Stimulated activated CD8-positive, alpha-beta memory T cell treated with anti-CD3 and anti-CD28 coated beads, Interleukin-7, amount 100 ng/mL, for 1 hour (primary cell): Measurements from ENCODE around the gene CIDEB.
"Not testable (repeated sequence)": the region's sequence is repeated elsewhere in the genome, so short reads cannot be mapped to it uniquely, and the experiment has no call there.

ENCODE experiments used
- DNase-seq, 2 donors: peaks; one replicate each; pipeline ENCODE4 v3.0.0-alpha.2; 2020; ENCODE audit warnings: low read depth in 2 of 2

CIDEB gene, protein sequence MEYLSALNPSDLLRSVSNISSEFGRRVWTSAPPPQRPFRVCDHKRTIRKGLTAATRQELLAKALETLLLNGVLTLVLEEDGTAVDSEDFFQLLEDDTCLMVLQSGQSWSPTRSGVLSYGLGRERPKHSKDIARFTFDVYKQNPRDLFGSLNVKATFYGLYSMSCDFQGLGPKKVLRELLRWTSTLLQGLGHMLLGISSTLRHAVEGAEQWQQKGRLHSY

DNA sequence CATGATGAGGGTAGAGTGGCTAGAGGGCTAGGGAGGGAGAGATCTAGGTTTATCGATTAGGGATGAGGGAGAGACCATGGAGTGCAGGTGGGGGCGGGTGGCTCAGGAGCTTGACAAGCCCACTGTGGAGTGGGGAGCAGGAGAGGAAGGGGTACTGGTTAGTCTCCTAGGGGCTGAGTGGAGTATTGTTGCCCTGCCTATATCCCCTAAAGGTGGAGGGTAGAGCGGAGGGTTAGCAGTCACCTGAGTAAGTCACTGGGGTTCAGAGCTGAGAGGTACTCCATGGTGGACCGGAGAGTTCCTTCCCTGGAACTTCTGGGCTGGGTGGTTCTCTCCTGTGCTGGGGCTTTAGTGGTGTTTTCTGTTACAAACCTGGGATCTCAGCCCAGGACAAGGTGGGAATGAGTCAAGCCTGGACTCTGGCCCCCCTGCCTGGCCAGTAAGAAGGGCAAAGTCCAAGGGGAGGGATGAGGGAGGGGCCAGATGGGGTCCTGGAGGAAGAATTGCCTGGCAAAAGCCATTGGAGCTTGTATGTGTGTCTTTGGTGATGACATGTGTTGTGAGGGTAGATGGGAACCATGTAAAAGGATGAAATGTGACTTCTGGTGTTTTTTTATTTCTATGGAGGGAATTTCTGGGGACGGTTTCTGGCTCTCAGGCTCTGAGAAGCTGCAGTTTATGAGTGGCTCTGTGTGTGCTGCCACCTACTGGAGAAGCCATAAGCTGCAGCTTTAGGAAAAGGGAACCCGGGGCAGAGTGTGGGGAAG is at the start of gene CIDEB:
Gene CIDEB (minus strand): TSS at position 403 of the 767 bp plus-strand sequence. CDS start 119 bp downstream, at position 284.
- no peak for DNase-seq

DNA sequence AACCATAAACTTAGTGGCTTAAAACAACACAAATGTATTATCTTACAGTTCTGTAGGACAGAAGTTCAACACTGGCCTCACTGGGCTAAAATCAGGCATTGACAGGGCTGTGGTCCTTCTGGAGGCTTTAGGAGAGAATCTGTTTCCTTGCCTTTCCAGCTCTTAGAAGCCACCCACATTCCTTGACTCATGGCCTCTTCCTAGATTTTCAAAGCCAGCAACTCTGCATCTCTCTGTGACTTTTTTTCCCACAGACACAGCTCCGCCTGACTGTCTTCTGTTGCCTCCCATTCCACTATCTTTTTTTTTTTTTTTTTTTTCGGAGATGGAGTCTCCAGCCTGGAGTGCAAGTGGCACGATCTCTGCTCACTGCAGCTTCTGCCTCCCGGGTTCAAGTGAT is 48.4 kb upstream of the CIDEB start:
- no peak for DNase-seq

DNA sequence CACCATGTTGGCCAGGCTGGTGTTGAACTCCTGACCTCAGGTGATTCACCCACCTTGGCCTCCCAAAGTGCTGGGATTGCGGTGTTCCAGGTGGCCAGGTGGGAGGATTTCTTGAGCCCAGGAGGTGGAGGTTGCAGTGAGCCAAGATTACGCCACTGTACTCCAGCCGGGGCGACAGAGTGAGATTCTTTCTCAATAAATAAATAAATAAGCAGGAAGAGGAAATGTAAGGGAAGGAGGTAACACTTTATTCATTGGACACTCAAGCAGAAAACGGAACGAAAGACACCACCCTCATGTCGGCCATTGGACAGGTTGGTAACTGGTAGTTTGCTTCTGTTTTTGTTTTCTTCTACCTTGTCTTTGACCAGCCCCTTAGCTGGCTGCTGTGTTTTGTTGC is 47.2 kb upstream of the CIDEB start:
- no peak for DNase-seq

GRCh38 chr14:24354482-24354825 is 46.7 kb upstream of the CIDEB start:
- DNase-seq: not testable (repeated sequence)

- DNase-seq: no peak
Measured at GRCh38 chr14:24353559-24354481, 46.0 kb upstream of the CIDEB start.

- DNase-seq: no peak
Measured at GRCh38 chr14:24351517-24351916, 43.7 kb upstream of the CIDEB start.

GRCh38 chr14:24349742-24350141 is 42.0 kb upstream of the CIDEB start:
- DNase-seq: no peak

- DNase-seq: no peak
Measured at GRCh38 chr14:24348186-24348585, 40.4 kb upstream of the CIDEB start.

DNA sequence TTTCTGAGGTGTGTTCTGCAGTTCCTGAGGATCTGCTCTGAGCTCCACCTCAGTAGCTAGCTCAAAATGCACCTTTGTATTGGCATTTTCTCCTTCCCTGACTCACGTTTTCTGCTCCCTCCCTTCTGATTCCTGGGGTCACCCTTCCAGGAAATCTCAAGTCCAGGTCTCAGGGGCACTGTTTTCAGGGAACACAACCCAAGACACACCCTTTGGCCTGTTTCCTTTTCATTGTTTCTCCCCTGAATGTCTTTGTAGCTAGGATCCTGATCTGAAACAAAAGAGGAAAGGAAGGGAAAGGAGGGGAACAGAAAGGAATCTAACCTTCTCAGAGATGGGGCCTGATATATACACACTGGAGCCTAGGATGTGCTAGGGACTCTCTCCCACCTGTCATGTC is 39.4 kb upstream of the CIDEB start:
- DNase-seq: no peak

DNA sequence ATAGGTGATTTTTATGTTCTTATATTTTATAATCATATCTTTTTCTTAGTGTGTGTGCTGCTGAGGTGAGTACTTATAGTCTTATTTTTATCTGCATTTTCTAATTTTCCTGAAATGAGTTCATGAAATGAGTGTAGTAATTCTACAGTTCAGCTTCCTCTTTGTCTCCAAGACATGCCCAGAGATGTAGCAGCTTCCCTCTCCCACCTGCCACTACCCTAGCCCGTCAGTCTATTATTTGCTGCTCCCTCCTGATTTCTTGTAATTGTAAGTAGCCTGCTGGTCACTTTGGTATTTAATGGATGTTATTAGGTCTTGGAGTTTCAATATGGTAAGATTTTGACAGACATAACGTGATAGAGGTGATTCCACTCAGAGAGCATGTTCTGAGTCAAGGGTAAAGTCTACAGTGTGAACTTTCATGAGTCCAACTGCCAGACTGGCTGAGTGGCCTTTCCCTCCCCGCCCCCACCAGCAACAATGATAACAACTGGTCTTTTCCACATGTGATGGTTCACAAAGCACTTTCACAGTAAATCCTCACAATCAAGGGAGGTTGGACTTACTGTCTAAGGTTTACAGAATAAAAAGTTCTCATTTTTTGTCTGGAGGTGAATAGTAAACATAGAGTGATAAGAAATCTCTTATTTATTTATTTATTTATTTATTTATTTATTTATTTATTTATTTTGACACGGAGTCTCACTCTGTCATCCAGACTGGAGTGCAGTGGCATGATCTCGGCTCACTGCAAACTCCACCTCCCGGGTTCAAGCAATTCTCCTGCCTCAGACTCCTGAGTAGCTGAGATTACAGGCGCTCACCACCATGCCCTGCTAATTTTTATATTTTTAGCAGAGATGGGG is 36.3 kb upstream of the CIDEB start:
- DNase-seq: no peak

DNA sequence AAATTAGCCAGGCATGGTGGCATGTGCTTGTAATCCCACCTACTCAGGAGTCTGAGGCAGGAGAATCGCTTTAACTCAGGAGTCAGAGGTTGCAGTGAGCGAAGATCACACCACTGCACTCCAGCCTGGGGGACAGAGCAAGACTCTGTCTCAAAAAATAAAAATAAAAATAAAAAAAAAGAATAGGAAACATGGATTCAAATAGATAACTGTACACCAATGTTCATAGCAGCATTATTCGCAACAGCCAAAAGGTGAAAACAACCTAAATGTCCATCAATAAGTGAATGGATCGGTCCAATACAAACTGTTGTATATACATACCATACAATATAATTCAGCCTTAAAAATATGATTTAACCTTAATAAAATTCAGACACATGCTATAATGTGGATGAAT is 35.1 kb upstream of the CIDEB start:
- DNase-seq: no peak

- no peak for DNase-seq
Measured at GRCh38 chr14:24340606-24341005, 32.8 kb upstream of the CIDEB start.

GRCh38 chr14:24339284-24340151 is 31.7 kb upstream of the CIDEB start, which contains the start of gene RIPK3:
Gene RIPK3 (minus strand): TSS chr14:24339991. CDS start chr14:24339826, 165 bp downstream.
- peak in 1 of 2 donors; percentile 51 for DNase-seq

DNA sequence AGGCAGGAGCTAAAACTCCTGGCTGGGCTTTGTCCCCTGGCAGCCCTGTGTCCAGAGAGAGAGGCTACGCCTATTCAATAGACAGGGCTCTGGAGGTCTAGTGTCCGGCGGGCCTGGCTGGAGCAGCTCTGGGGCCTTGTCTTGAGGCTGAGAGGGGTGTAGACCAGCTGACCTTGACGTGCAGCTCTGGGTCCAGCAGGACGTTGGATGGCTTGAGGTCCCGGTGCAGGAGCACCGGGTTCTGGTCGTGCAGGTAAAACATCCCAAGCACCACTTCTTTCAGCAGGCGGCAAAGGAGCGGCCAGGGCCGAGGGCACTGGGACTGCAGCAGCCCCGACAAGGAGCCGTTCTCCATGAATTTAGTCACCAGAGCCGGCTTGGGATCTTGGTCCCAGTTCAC is 31.1 kb upstream of the CIDEB start:
- no peak for DNase-seq

GRCh38 chr14:24337824-24338175 is 30.0 kb upstream of the CIDEB start:
- DNase-seq: no peak

- DNase-seq: no peak
Measured at GRCh38 chr14:24337144-24337823, 29.5 kb upstream of the CIDEB start.

- DNase-seq: no peak
Measured at GRCh38 chr14:24335461-24336171, 27.8 kb upstream of the CIDEB start.

- no peak for DNase-seq
Measured at GRCh38 chr14:24334431-24335291, 26.9 kb upstream of the CIDEB start, which contains the start of gene ADCY4. Gene ADCY4 (minus strand): TSS chr14:24335071. CDS start chr14:24334652, 419 bp downstream.
